HEK293 (cell line): ENCODE results near the gene THBS3.

Experiments
- BCL11B ChIP-seq: fragments of 450-650 bp; formaldehyde crosslinking; IDR thresholded peaks from 2 replicates; pipeline ENCODE4 v1.5.1; 2016; ENCODE audit warnings: low read depth, missing biosample characterization, missing genetic modification characterization
- GLI2 ChIP-seq: fragments of 450-650 bp; formaldehyde crosslinking; IDR thresholded peaks from 2 replicates; pipeline ENCODE4; 2017; ENCODE audit warnings: missing biosample characterization, missing genetic modification characterization, low read depth, borderline replicate concordance
- INSM2 ChIP-seq: fragments of 450-650 bp; formaldehyde crosslinking; IDR thresholded peaks from 2 replicates; pipeline ENCODE4 v1.5.1; 2016; ENCODE audit warnings: missing biosample characterization, missing genetic modification characterization
- KLF17 ChIP-seq: fragments of 450-650 bp; formaldehyde crosslinking; IDR thresholded peaks from 2 replicates; pipeline ENCODE4 v1.5.1; 2016; ENCODE audit warnings: missing biosample characterization, missing genetic modification characterization
- MYNN ChIP-seq: fragments of 450-650 bp; formaldehyde crosslinking; IDR thresholded peaks from 2 replicates; pipeline ENCODE4 v1.5.1; 2016; ENCODE audit warnings: missing biosample characterization, missing genetic modification characterization, borderline replicate concordance
- REPIN1 ChIP-seq: fragments of 450-650 bp; formaldehyde crosslinking; IDR thresholded peaks from 2 replicates; pipeline ENCODE4 v1.5.1; 2017; ENCODE audit warnings: missing biosample characterization, missing genetic modification characterization, low read depth
- TRIM28 ChIP-seq: IDR thresholded peaks from 2 replicates; pipeline ENCODE4 v1.6.1; 2011; ENCODE audit warnings: low read length, control low read depth, borderline replicate concordance
- YY1 ChIP-seq: fragments of 450-650 bp; formaldehyde crosslinking; IDR thresholded peaks from 2 replicates; pipeline ENCODE4 v1.5.1; 2018; ENCODE audit warnings: missing biosample characterization, missing genetic modification characterization
- YY2 ChIP-seq: fragments of 450-650 bp; formaldehyde crosslinking; IDR thresholded peaks from 2 replicates; pipeline ENCODE4 v1.5.1; 2016; ENCODE audit warnings: missing biosample characterization, missing genetic modification characterization
- ZBTB20 ChIP-seq: fragments of 450-650 bp; formaldehyde crosslinking; IDR thresholded peaks from 2 replicates; pipeline ENCODE4 v1.5.1; 2016; ENCODE audit warnings: missing biosample characterization, missing genetic modification characterization
- ZBTB44 ChIP-seq: fragments of 450-650 bp; IDR thresholded peaks from 2 replicates; pipeline ENCODE4 v1.5.1; 2018; ENCODE audit warnings: missing biosample characterization, mild to moderate bottlenecking, missing genetic modification characterization
- ZBTB7A ChIP-seq: fragments of 450-650 bp; formaldehyde crosslinking; IDR thresholded peaks from 2 replicates; pipeline ENCODE4 v1.5.1; 2016; ENCODE audit warnings: low read depth, missing biosample characterization, missing genetic modification characterization
- ZEB2 ChIP-seq: fragments of 450-650 bp; formaldehyde crosslinking; IDR thresholded peaks from 2 replicates; pipeline ENCODE4 v1.5.1; 2016; ENCODE audit warnings: missing biosample characterization, missing genetic modification characterization
- ZFHX2 ChIP-seq: fragments of 450-650 bp; formaldehyde crosslinking; conservative IDR thresholded peaks from 2 replicates; pipeline ENCODE4 v1.5.1; 2016; ENCODE audit warnings: missing biosample characterization, missing genetic modification characterization
- ZFP3 ChIP-seq: fragments of 450-650 bp; formaldehyde crosslinking; IDR thresholded peaks from 2 replicates; pipeline ENCODE4 v1.5.1; 2016; ENCODE audit warnings: low read depth, missing biosample characterization, missing genetic modification characterization
- ZNF133 ChIP-seq: fragments of 450-650 bp; formaldehyde crosslinking; IDR thresholded peaks from 2 replicates; pipeline ENCODE4 v1.5.1; 2016; ENCODE audit warnings: missing biosample characterization, missing genetic modification characterization
- ZNF157 ChIP-seq: fragments of 450-650 bp; formaldehyde crosslinking; IDR thresholded peaks from 2 replicates; pipeline ENCODE4 v1.5.1; 2016; ENCODE audit warnings: missing biosample characterization, missing genetic modification characterization
- ZNF169 ChIP-seq: fragments of 450-650 bp; formaldehyde crosslinking; IDR thresholded peaks from 2 replicates; pipeline ENCODE4 v1.5.1; 2016; ENCODE audit warnings: missing biosample characterization, missing genetic modification characterization
- ZNF19 ChIP-seq: fragments of 450-650 bp; formaldehyde crosslinking; IDR thresholded peaks from 2 replicates; pipeline ENCODE4; 2016; ENCODE audit warnings: missing biosample characterization, missing genetic modification characterization, low read depth
- ZNF223 ChIP-seq: fragments of 450-650 bp; formaldehyde crosslinking; IDR thresholded peaks from 2 replicates; pipeline ENCODE4 v1.5.1; 2016; ENCODE audit warnings: missing biosample characterization, missing genetic modification characterization
- ZNF248 ChIP-seq: fragments of 450-650 bp; formaldehyde crosslinking; IDR thresholded peaks from 2 replicates; pipeline ENCODE4 v1.5.1; 2017; ENCODE audit warnings: missing biosample characterization, missing genetic modification characterization
- ZNF266 ChIP-seq: fragments of 450-650 bp; formaldehyde crosslinking; IDR thresholded peaks from 2 replicates; pipeline ENCODE4 v1.5.1; 2016; ENCODE audit warnings: missing biosample characterization, missing genetic modification characterization, low read depth
- ZNF311 ChIP-seq: fragments of 450-650 bp; formaldehyde crosslinking; IDR thresholded peaks from 2 replicates; pipeline ENCODE4 v1.5.1; 2017; ENCODE audit warnings: missing biosample characterization, missing genetic modification characterization, borderline replicate concordance
- ZNF341 ChIP-seq: fragments of 450-650 bp; formaldehyde crosslinking; IDR thresholded peaks from 2 replicates; pipeline ENCODE4; 2016; ENCODE audit warnings: low read depth, missing biosample characterization, missing genetic modification characterization
- ZNF510 ChIP-seq: fragments of 450-650 bp; formaldehyde crosslinking; IDR thresholded peaks from 2 replicates; pipeline ENCODE4 v1.5.1; 2018; ENCODE audit warnings: mild to moderate bottlenecking, missing genetic modification characterization, missing biosample characterization; ENCODE audit not compliant: insufficient replicate concordance
- ZNF549 ChIP-seq: fragments of 450-650 bp; IDR thresholded peaks from 2 replicates; pipeline ENCODE4 v1.5.1; 2018; ENCODE audit warnings: missing biosample characterization, missing genetic modification characterization, mild to moderate bottlenecking, inconsistent platforms, moderate library complexity
- ZNF555 ChIP-seq: fragments of 450-650 bp; formaldehyde crosslinking; conservative IDR thresholded peaks from 2 replicates; pipeline ENCODE4 v1.5.1; 2017; ENCODE audit warnings: missing biosample characterization, mild to moderate bottlenecking, missing genetic modification characterization, inconsistent platforms
- ZNF560 ChIP-seq: fragments of 450-650 bp; formaldehyde crosslinking; IDR thresholded peaks from 2 replicates; pipeline ENCODE4 v1.5.1; 2017; ENCODE audit warnings: missing biosample characterization, missing genetic modification characterization, borderline replicate concordance
- ZNF561 ChIP-seq: fragments of 450-650 bp; IDR thresholded peaks from 2 replicates; pipeline ENCODE4 v1.5.1; 2018; ENCODE audit warnings: missing biosample characterization, missing genetic modification characterization, borderline replicate concordance
- ZNF692 ChIP-seq: fragments of 450-650 bp; formaldehyde crosslinking; IDR thresholded peaks from 2 replicates; pipeline ENCODE4 v1.5.1; 2016; ENCODE audit warnings: missing biosample characterization, missing genetic modification characterization
- ZNF747 ChIP-seq: fragments of 450-650 bp; formaldehyde crosslinking; IDR thresholded peaks from 2 replicates; pipeline ENCODE4 v1.5.1; 2016; ENCODE audit warnings: missing biosample characterization, missing genetic modification characterization
- ZNF76 ChIP-seq: fragments of 450-650 bp; formaldehyde crosslinking; IDR thresholded peaks from 2 replicates; pipeline ENCODE4; 2016; ENCODE audit warnings: low read depth, missing biosample characterization, missing genetic modification characterization, borderline replicate concordance
- ZNF843 ChIP-seq: fragments of 450-650 bp; formaldehyde crosslinking; IDR thresholded peaks from 2 replicates; pipeline ENCODE4 v1.5.1; 2016; ENCODE audit warnings: missing biosample characterization, missing genetic modification characterization

THBS3 gene

GRCh38 chr1:155208541-155209311 lies 1.0 kb upstream of the THBS3 start, which contains the start of gene MTX1 (continued):
- TF ChIP-seq ZNF157 (tag by site-specific recombination) (no peak), ZNF692 (tag by site-specific recombination) (peak; percentile 75; the same call in 1 of the 2 replicates), ZNF311 (no peak), ZNF169 (tag by site-specific recombination) (no peak), ZBTB44 (tag by site-specific recombination) (0 out of 2 replicates have a peak, but pooled peaks have one; percentile 4), ZNF266 (tag by site-specific recombination) (no peak), YY1 (tag by site-specific recombination) (peak; percentile 92), ZNF510 (tag by site-specific recombination) (no peak), ZNF341 (tag by site-specific recombination) (peak; percentile 83), INSM2 (tag by site-specific recombination) (no peak), ZNF555 (tag by site-specific recombination) (no peak), GLI2 (no peak), ZNF560 (no peak), ZNF223 (tag by site-specific recombination) (no peak), ZFHX2 (tag by site-specific recombination) (peak; percentile 55), ZBTB7A (peak; percentile 48), ZNF843 (tag by site-specific recombination) (0 out of 2 replicates have a peak, but pooled peaks have one; percentile 25), ZNF133 (no peak), MYNN (tag by site-specific recombination) (peak; percentile 56; the same call in 1 of the 2 replicates), ZNF561 (tag by site-specific recombination) (0 out of 2 replicates have a peak, but pooled peaks have one; percentile 50), TRIM28 (0 out of 2 replicates have a peak, but pooled peaks have one; percentile 20), ZNF747 (tag by site-specific recombination) (no peak), ZNF76 (peak; percentile 39; the same call in 1 of the 2 replicates), KLF17 (tag by site-specific recombination) (peak; percentile 77; the same call in 1 of the 2 replicates), BCL11B (tag by site-specific recombination) (peak; percentile 59), ZNF19 (tag by site-specific recombination) (no peak), YY2 (tag by site-specific recombination) (peak; percentile 94), REPIN1 (tag by site-specific recombination) (no peak), ZBTB20 (tag by site-specific recombination) (peak; percentile 87), ZFP3 (tag by site-specific recombination) (no peak), ZNF549 (tag by site-specific recombination) (no peak), ZEB2 (peak; percentile 86), ZNF248 (tag by site-specific recombination) (no peak)
